Stomach smooth muscle (tissue), 2 donors: ENCODE measurements around the gene TRMT61A.
A peak's percentile ranks its signal among the peaks of the same experiment; 100 is the strongest.

Experiments used
- H3K27ac ChIP-seq: one replicate; pipeline ENCODE4 v1.7.0; 2013; ENCODE audit warnings: mild to moderate bottlenecking, low read length, inconsistent platforms
- H3K27me3 ChIP-seq, 2 donors: one replicate each; pipeline ENCODE4 v1.7.0; 2013; ENCODE audit warnings: low read length in 2 of 2; ENCODE audit not compliant: insufficient read depth in 2 of 2, control insufficient read depth in 1 of 2
- H3K36me3 ChIP-seq, 2 donors: one replicate each; pipeline ENCODE4 v1.7.0; 2013; ENCODE audit warnings: low read length in 2 of 2; ENCODE audit not compliant: control insufficient read depth in 2 of 2, insufficient read depth in 2 of 2
- H3K4me1 ChIP-seq: one replicate; pipeline ENCODE4 v1.7.0; 2013; ENCODE audit warnings: low read length; ENCODE audit not compliant: control insufficient read depth, insufficient read depth
- H3K4me3 ChIP-seq, 2 donors: one replicate each; pipeline ENCODE4 v1.7.0; 2013; ENCODE audit warnings: low read length in 2 of 2
- H3K9ac ChIP-seq, 2 donors: one replicate each; pipeline ENCODE4 v1.7.0; 2013; ENCODE audit warnings: low read length in 2 of 2, mild to moderate bottlenecking in 1 of 2
- H3K9me3 ChIP-seq, 2 donors: one replicate each; pipeline ENCODE4 v1.7.0; 2013; ENCODE audit warnings: low read length in 2 of 2; ENCODE audit not compliant: control insufficient read depth in 2 of 2
- donor health status: healthy.
- donor health status: Pancreatic carcinoma.

The TRMT61A gene

DNA sequence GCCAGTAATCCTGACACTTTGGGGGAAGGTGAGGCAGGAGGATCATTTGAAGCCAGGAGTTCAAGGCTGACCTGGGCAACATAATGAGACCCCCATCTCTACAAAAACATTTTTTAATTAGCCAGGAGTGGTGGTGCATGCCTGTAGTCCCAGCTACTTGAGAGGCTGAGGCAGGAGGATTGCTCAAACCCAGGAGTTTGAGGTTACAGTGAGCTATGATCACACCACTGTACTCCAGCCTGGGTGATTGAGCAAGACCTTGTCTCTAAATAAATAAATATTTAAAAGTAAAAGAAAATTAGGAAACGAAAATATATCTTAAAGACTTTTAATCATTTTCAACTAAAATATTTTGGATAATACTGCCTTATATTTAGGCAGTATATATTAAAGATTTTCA is 32.2 kb upstream of the TRMT61A start:
- Histone ChIP-seq H3K36me3 (peaks cover 25% of the 10 kb centered on the region in 2 donors), H3K27ac (no peak overlapping the region), H3K9ac (no peak overlapping the region), H3K27me3 (no peaks in the 10 kb centered on the region), H3K9me3 (no peaks in the 10 kb centered on the region), H3K4me1 (peaks cover 7% of the 10 kb centered on the region), H3K4me3 (no peak overlapping the region)

- no peaks in the 10 kb centered on the region for H3K27me3 ChIP-seq
- H3K9ac ChIP-seq = no peak overlapping the region
- peaks cover 33 to 44% of the 10 kb centered on the region in 2 donors for H3K36me3 ChIP-seq
- H3K27ac ChIP-seq = no peak overlapping the region
- H3K4me1 ChIP-seq = peaks cover 7% of the 10 kb centered on the region
- no peaks in the 10 kb centered on the region for H3K9me3 ChIP-seq
- H3K4me3 ChIP-seq = no peak overlapping the region
These were observed 29.3 kb upstream of the TRMT61A start for GRCh38 chr14:103499709-103500108.

- no peaks in the 10 kb centered on the region for H3K27me3 ChIP-seq
- peak overlapping the region; percentile 55 to 59 for H3K9ac ChIP-seq
- H3K27ac ChIP-seq = peak overlapping the region; percentile 73
- H3K36me3 ChIP-seq = peaks cover 36 to 46% of the 10 kb centered on the region in 2 donors
- peaks cover 7% of the 10 kb centered on the region for H3K4me1 ChIP-seq
- no peaks in the 10 kb centered on the region for H3K9me3 ChIP-seq
- no peak overlapping the region for H3K4me3 ChIP-seq
These were observed 28.6 kb upstream of the TRMT61A start for GRCh38 chr14:103500148-103500990.

DNA sequence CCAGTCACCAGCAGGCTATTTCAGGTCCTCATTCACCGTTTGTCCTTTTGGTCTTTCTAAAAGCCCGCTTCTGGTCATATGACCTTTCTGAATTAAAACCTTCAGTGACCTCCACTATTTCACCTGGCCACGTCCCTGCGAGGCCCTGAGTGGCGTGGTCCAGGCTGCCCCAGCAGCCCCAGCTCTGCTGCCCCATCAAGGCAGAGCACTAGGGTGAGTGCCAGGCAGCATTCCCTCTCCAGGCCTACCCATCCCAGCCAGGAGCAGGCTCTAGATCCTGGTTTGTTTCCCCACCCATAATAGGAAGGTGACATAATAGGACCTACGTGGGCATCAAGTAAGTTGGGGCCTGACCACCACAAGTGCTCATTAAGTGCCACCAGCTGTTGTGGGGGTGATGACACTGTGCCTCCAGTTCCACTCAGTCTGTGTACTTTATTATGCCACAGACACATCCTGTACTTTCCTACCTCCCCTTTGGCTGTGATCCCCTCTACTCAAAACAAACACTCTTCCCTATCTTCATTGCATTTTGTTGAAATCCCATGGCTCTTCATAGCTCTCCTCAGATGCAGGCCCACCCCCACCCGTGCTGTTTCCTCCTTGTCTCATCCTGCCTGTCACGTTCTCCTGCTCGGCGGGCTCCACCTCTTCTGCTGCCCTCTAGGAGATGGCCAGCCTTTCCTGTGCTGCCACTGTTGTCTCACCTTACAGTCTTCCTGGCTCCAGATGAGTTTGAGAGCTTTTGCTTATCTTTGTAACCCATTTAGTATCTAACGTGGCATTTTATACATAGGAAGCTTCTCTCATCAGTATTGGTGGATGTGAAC is 27.7 kb upstream of the TRMT61A start:
- no peak overlapping the region for H3K4me3 ChIP-seq
- H3K9me3 ChIP-seq = no peaks in the 10 kb centered on the region
- peak overlapping the region; percentile 73 for H3K27ac ChIP-seq
- peaks cover 38 to 48% of the 10 kb centered on the region in 2 donors for H3K36me3 ChIP-seq
- H3K4me1 ChIP-seq = peaks cover 7% of the 10 kb centered on the region
- no peaks in the 10 kb centered on the region for H3K27me3 ChIP-seq
- H3K9ac ChIP-seq = peak overlapping the region; percentile 55 to 59

DNA sequence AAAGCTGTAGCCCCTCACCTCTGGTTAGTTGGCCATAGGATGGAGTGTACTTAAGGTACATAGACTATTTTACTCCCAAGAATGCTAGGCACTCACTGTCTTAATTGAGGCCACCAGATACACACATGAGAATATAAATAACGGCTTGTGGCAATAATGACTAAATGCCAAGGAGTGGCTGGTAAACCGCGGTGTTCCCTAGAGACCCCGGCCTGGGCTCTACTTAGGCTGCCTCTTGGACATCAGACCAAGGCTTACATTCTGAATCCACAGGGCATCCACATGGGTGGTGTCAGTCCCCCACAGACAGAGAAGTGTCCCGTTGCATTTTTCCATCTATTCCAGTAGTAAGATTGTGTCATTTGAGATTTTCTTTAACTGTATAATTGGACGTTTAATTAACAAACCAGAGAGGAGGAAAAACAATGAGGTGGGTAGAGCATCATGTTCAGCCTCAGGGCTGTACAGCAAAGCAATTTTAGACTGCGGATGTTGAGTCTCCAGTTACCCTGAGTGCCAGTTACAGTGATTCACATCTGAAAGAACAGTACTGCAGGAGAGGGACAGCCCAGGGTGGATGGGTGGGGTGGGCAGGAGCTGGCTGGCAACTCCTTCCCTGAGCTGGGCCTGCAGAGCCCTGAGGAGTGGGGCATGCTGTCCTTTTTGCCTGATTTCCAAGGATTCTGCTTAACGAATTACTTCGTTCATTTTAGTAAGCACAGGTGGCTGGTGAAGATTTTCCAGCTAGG is 26.9 kb upstream of the TRMT61A start:
- Histone ChIP-seq H3K9me3 (no peaks in the 10 kb centered on the region), H3K4me1 (peaks cover 7% of the 10 kb centered on the region), H3K9ac (no peak overlapping the region), H3K36me3 (peaks cover 38 to 48% of the 10 kb centered on the region in 2 donors), H3K27me3 (no peaks in the 10 kb centered on the region), H3K27ac (no peak overlapping the region), H3K4me3 (no peak overlapping the region)

DNA sequence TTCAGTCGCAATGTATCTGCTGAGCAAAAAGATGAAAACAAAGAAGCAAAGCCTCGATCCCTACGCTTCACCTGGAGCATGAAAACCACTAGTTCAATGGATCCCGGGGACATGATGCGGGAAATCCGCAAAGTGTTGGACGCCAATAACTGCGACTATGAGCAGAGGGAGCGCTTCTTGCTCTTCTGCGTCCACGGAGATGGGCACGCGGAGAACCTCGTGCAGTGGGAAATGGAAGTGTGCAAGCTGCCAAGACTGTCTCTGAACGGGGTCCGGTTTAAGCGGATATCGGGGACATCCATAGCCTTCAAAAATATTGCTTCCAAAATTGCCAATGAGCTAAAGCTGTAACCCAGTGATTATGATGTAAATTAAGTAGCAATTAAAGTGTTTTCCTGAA is 26.1 kb upstream of the TRMT61A start:
- H3K27ac ChIP-seq = no peak overlapping the region
- no peaks in the 10 kb centered on the region for H3K27me3 ChIP-seq
- H3K36me3 ChIP-seq = peaks cover 41 to 48% of the 10 kb centered on the region in 2 donors
- H3K4me3 ChIP-seq = no peak overlapping the region
- H3K9ac ChIP-seq = no peak overlapping the region
- peaks cover 7% of the 10 kb centered on the region for H3K4me1 ChIP-seq
- H3K9me3 ChIP-seq = no peaks in the 10 kb centered on the region

- H3K9me3 ChIP-seq = no peaks in the 10 kb centered on the region
- peaks cover 7% of the 10 kb centered on the region for H3K4me1 ChIP-seq
- H3K27me3 ChIP-seq = no peaks in the 10 kb centered on the region
- no peak overlapping the region for H3K9ac ChIP-seq
- H3K27ac ChIP-seq = no peak overlapping the region
- H3K4me3 ChIP-seq = no peak overlapping the region
- H3K36me3 ChIP-seq = peaks cover 41 to 49% of the 10 kb centered on the region in 2 donors
These were observed 25.7 kb upstream of the TRMT61A start for GRCh38 chr14:103503296-103503695.

- Histone ChIP-seq H3K4me3 (no peak overlapping the region), H3K9me3 (no peaks in the 10 kb centered on the region), H3K9ac (no peak overlapping the region), H3K27ac (no peak overlapping the region), H3K36me3 (peaks cover 39 to 50% of the 10 kb centered on the region in 2 donors), H3K27me3 (no peaks in the 10 kb centered on the region), H3K4me1 (peaks cover 7% of the 10 kb centered on the region)
These were observed 23.9 kb upstream of the TRMT61A start for GRCh38 chr14:103504991-103505565.

DNA sequence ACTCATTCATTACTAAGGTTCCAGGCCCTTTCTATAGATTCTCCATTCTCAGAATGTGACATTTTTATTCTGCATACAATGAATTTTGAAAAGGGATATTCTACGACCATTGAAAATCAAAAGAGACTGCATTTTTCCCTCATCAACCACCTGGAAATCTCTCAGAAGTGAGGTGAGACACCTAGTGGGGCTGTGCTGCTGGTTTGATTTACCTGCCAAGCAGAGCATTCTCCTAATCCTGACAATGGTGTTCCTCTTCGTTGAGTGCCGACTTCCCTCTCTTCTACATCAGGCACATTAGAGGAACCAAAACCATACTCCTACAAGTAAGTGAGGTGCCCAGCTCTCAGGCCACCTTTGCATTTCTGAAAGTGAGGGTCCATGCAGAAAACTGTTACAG is 21.2 kb upstream of the TRMT61A start:
- Histone ChIP-seq H3K27me3 (no peaks in the 10 kb centered on the region), H3K9ac (no peak overlapping the region), H3K4me3 (no peak overlapping the region), H3K4me1 (peaks cover 5% of the 10 kb centered on the region), H3K9me3 (no peaks in the 10 kb centered on the region), H3K36me3 (peaks cover 33 to 35% of the 10 kb centered on the region in 2 donors), H3K27ac (no peak overlapping the region)
